Measurements from ENCODE around the gene ZBTB21.

GRCh38 chr21:42006765-42007164 lies 3.4 kb downstream of the ZBTB21 start:
- TF ChIP-seq, protein P1, sequence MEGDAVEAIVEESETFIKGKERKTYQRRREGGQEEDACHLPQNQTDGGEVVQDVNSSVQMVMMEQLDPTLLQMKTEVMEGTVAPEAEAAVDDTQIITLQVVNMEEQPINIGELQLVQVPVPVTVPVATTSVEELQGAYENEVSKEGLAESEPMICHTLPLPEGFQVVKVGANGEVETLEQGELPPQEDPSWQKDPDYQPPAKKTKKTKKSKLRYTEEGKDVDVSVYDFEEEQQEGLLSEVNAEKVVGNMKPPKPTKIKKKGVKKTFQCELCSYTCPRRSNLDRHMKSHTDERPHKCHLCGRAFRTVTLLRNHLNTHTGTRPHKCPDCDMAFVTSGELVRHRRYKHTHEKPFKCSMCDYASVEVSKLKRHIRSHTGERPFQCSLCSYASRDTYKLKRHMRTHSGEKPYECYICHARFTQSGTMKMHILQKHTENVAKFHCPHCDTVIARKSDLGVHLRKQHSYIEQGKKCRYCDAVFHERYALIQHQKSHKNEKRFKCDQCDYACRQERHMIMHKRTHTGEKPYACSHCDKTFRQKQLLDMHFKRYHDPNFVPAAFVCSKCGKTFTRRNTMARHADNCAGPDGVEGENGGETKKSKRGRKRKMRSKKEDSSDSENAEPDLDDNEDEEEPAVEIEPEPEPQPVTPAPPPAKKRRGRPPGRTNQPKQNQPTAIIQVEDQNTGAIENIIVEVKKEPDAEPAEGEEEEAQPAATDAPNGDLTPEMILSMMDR (IDR thresholded peaks at IDR 0.05; ENCODE audit: low read depth, low read length) = no peak
- TF ChIP-seq POLR2A (IDR thresholded peaks at IDR 0.05; ENCODE audit: extremely low read depth, insufficient read length) (no peak), MAX (IDR thresholded peaks at IDR 0.05; ENCODE audit: low read depth, low read length) (no peak)
